ENCODE measurements around the gene PCDHA4.

- TF ChIP-seq CTCF (IDR thresholded peaks at IDR 0.05) (no peak), JUN (IDR thresholded peaks at IDR 0.05) (no peak), CBX2 (IDR thresholded peaks at IDR 0.05; ENCODE audit: borderline replicate concordance, low read depth) (no peak), SMC3 (IDR thresholded peaks at IDR 0.05) (no peak), POLR2A (IDR thresholded peaks at IDR 0.05; ENCODE audit: low read length) (no peak), KDM5A (IDR thresholded peaks at IDR 0.05) (no peak), HOXA7 (CRISPR knock-in tag; IDR thresholded peaks at IDR 0.05) (no peak), MAFK (IDR thresholded peaks at IDR 0.05; ENCODE audit: partially characterized antibody) (no peak), SREBF2 (IDR thresholded peaks at IDR 0.05) (no peak), CEBPB (IDR thresholded peaks at IDR 0.05) (no peak), RAD21 (conservative IDR thresholded peaks at IDR 0.05 in 1 of 2, IDR thresholded peaks at IDR 0.05 in 1 of 2) (no peak), BHLHE40 (IDR thresholded peaks at IDR 0.05; ENCODE audit: low read depth, low read length) (no peak)
Observed at GRCh38 chr5:140796718-140797095, 10.2 kb upstream of the PCDHA4 start.
